GM20000 (cell line): Measurements from ENCODE around the gene USF3.

Source experiments
- DNase-seq: peaks from one replicate; pipeline ENCODE4 v3.0.0; 2012; ENCODE audit warnings: low spot score
- CTCF ChIP-seq: IDR thresholded peaks from 2 replicates; pipeline ENCODE4 v1.5.1; 2012; ENCODE audit warnings: mild to moderate bottlenecking, control low read depth; ENCODE audit errors: extremely low read depth, missing control alignments

Gene USF3

GRCh38 chr3:113663761-113664160 is 32.7 kb downstream of the USF3 start:
- no peak for DNase-seq
- TF ChIP-seq CTCF, result no peak

GRCh38 chr3:113663324-113663750 is 33.1 kb downstream of the USF3 start:
- no peak for DNase-seq
- no peak for TF ChIP-seq CTCF

GRCh38 chr3:113662824-113663223 is 33.6 kb downstream of the USF3 start:
- DNase-seq, result no peak
- no peak for TF ChIP-seq CTCF

GRCh38 chr3:113660896-113661295 is 35.5 kb downstream of the USF3 start:
- no peak for DNase-seq
- TF ChIP-seq CTCF, result no peak

- TF ChIP-seq CTCF, result no peak
- DNase-seq, result no peak
Observed at GRCh38 chr3:113660458-113660857, 36.0 kb downstream of the USF3 start.

- TF ChIP-seq CTCF, result no peak
- DNase-seq, result no peak
Observed at GRCh38 chr3:113659996-113660395, 36.4 kb downstream of the USF3 start.

GRCh38 chr3:113659101-113659541 is 37.3 kb downstream of the USF3 start:
- DNase-seq, result no peak
- TF ChIP-seq CTCF, result no peak
